CD4-positive, CD25-positive, alpha-beta regulatory T cell (primary cell): ENCODE results near the gene PBX1. TPM values are rescaled to one million over a fixed set of nuclear protein-coding genes. Genes with fewer than 3 reads are reported as not detected.

Experiments
- ATAC-seq, 2 donors: fragments of 150-1000 bp; cut with Tn5 transposase; one replicate each; pipeline ENCODE4 v1.10.0; 2021; ENCODE audit warnings: low read depth in 2 of 2, moderate number of reproducible peaks in 2 of 2, moderate library complexity in 1 of 2
- DNase-seq, 3 donors: peaks; one replicate each; pipeline versions ENCODE4 v3.0.0 to v3.0.0-alpha.2; 2012 to 2022; ENCODE audit warnings: mixed read lengths in 1 of 3
- H3K27ac ChIP-seq: one replicate; pipeline ENCODE4 v1.7.0; 2013; ENCODE audit warnings: mild to moderate bottlenecking, low read length; ENCODE audit not compliant: insufficient read depth, poor library complexity, severe bottlenecking
- H3K27me3 ChIP-seq: one replicate; pipeline ENCODE4 v1.7.0; 2013; ENCODE audit warnings: low read length; ENCODE audit not compliant: control insufficient read depth, insufficient read depth
- H3K36me3 ChIP-seq: one replicate; pipeline ENCODE4 v1.7.0; 2013; ENCODE audit warnings: mild to moderate bottlenecking, low read length, moderate library complexity; ENCODE audit not compliant: control insufficient read depth, insufficient read depth
- H3K4me1 ChIP-seq: 2 replicates; pipeline ENCODE4 v1.7.0; 2013; ENCODE audit warnings: mild to moderate bottlenecking, low read length; ENCODE audit not compliant: insufficient read depth, control insufficient read depth, poor library complexity, severe bottlenecking
- H3K4me3 ChIP-seq: one replicate; pipeline ENCODE4 v1.7.0; 2013; ENCODE audit warnings: low read depth, mild to moderate bottlenecking, low read length, moderate library complexity
- H3K9me3 ChIP-seq, 2 experiments: 1 replicate in 1 of 2; 2 replicates in 1 of 2; pipeline ENCODE4 v1.7.0; 2013; ENCODE audit warnings: low read length in 2 of 2, mild to moderate bottlenecking in 1 of 2, moderate library complexity in 1 of 2; ENCODE audit not compliant: control insufficient read depth in 2 of 2
- H3K27ac Mint-ChIP-seq, 3 donors: one replicate each; pipeline ENCODE4 v1.8.0; 2020 to 2022; ENCODE audit warnings: mild to moderate bottlenecking in 3 of 3, mixed read lengths in 3 of 3, moderate library complexity in 2 of 3
- H3K27me3 Mint-ChIP-seq: one replicate; pipeline ENCODE4 v1.8.0; 2022; ENCODE audit warnings: mild to moderate bottlenecking, mixed read lengths
- H3K36me3 Mint-ChIP-seq: one replicate; pipeline ENCODE4 v1.8.0; 2020; ENCODE audit warnings: mixed read lengths
- H3K4me1 Mint-ChIP-seq, 4 donors: one replicate each; pipeline ENCODE4 v1.8.0; 2020 to 2022; ENCODE audit warnings: mixed read lengths in 4 of 4, mild to moderate bottlenecking in 1 of 4
- H3K4me3 Mint-ChIP-seq, 4 donors: one replicate each; pipeline ENCODE4 v1.8.0; 2020 to 2022; ENCODE audit warnings: mild to moderate bottlenecking in 4 of 4, mixed read lengths in 4 of 4, moderate library complexity in 3 of 4
- H3K9me3 Mint-ChIP-seq, 7 donors: one replicate each; pipeline ENCODE4 v1.8.0; 2020 to 2022; ENCODE audit warnings: mixed read lengths in 7 of 7, mild to moderate bottlenecking in 3 of 7, moderate library complexity in 2 of 7
- polyA plus RNA-seq, 4 donors: library from polyadenylated mRNA; unstranded; fragments of 300-500 nt; fragmentation: Illumina TruSeq; gene quantifications; one replicate each; pipeline ENCODE4 v1.2.3, GENCODE V29; 2021
- total RNA-seq: library from RNA; stranded (reverse); gene quantifications from one replicate; pipeline ENCODE4 v1.2.3, GENCODE V29; 2022

Gene PBX1
- total and polyA plus RNA-seq, 5 donors from 2014 or later: 0.03 to 1.7 (median 0.10) TPM; not detected in 2

GRCh38 chr1:164802529-164803282 is 243.7 kb downstream of the PBX1 start:
- no peaks in the 10 kb centered on the region for H3K27me3 ChIP-seq
- no peaks in the 10 kb centered on the region for H3K4me1 Mint-ChIP-seq
- no peaks in the 10 kb centered on the region for H3K9me3 ChIP-seq
- no peak overlapping the region for H3K4me3 ChIP-seq
- peaks cover 0 to 4% (median 0%) of the 10 kb centered on the region in 7 donors for H3K9me3 Mint-ChIP-seq
- no peaks in the 10 kb centered on the region for H3K36me3 Mint-ChIP-seq
- no peaks in the 10 kb centered on the region for H3K27me3 Mint-ChIP-seq
- no peak overlapping the region for H3K27ac ChIP-seq
- H3K4me3 Mint-ChIP-seq: no peak overlapping the region
- ATAC-seq (no peak), DNase-seq (no peak)
- no peaks in the 10 kb centered on the region for H3K4me1 ChIP-seq
- no peak overlapping the region for H3K27ac Mint-ChIP-seq
- H3K36me3 ChIP-seq: no peaks in the 10 kb centered on the region

- H3K27ac Mint-ChIP-seq: peak overlapping the region in 1 of 3 donors; percentile 3
Observed at GRCh38 chr1:164803366-164803765, 244.4 kb downstream of the PBX1 start.

GRCh38 chr1:164804366-164804765 is 245.4 kb downstream of the PBX1 start:
- Histone ChIP-seq H3K27ac (no peak overlapping the region), H3K9me3 (no peaks in the 10 kb centered on the region), H3K4me1 (no peaks in the 10 kb centered on the region), H3K36me3 (no peaks in the 10 kb centered on the region), H3K27me3 (no peaks in the 10 kb centered on the region), H3K4me3 (no peak overlapping the region)
- Mint-ChIP-seq H3K36me3 (no peaks in the 10 kb centered on the region), H3K27me3 (no peaks in the 10 kb centered on the region), H3K9me3 (peaks cover 0 to 4% (median 0%) of the 10 kb centered on the region in 7 donors), H3K4me3 (no peak overlapping the region), H3K4me1 (no peaks in the 10 kb centered on the region), H3K27ac (no peak overlapping the region)
- no peak for DNase-seq
- no peak for ATAC-seq

More at GRCh38 chr1:164803366-164803765, 244.4 kb downstream of the PBX1 start:
- H3K4me1 Mint-ChIP-seq: no peaks in the 10 kb centered on the region
- DNase-seq (no peak), ATAC-seq (no peak)
- no peak overlapping the region for H3K27ac ChIP-seq
- no peak overlapping the region for H3K4me3 ChIP-seq
- no peaks in the 10 kb centered on the region for H3K36me3 Mint-ChIP-seq
- H3K4me1 ChIP-seq: no peaks in the 10 kb centered on the region
- H3K36me3 ChIP-seq: no peaks in the 10 kb centered on the region
- no peaks in the 10 kb centered on the region for H3K27me3 Mint-ChIP-seq
- no peak overlapping the region for H3K4me3 Mint-ChIP-seq
- H3K27me3 ChIP-seq: no peaks in the 10 kb centered on the region
- peaks cover 0 to 4% (median 0%) of the 10 kb centered on the region in 7 donors for H3K9me3 Mint-ChIP-seq
- H3K9me3 ChIP-seq: no peaks in the 10 kb centered on the region

GRCh38 chr1:164805399-164805798 is 246.4 kb downstream of the PBX1 start:
- H3K36me3 ChIP-seq: no peaks in the 10 kb centered on the region
- H3K36me3 Mint-ChIP-seq: no peaks in the 10 kb centered on the region
- H3K4me1 Mint-ChIP-seq: no peaks in the 10 kb centered on the region
- H3K27me3 Mint-ChIP-seq: peaks cover 6% of the 10 kb centered on the region
- no peak overlapping the region for H3K27ac ChIP-seq
- peaks cover 0 to 4% (median 0%) of the 10 kb centered on the region in 7 donors for H3K9me3 Mint-ChIP-seq
- ATAC-seq (no peak), DNase-seq (no peak)
- no peaks in the 10 kb centered on the region for H3K4me1 ChIP-seq
- H3K4me3 Mint-ChIP-seq: no peak overlapping the region
- no peaks in the 10 kb centered on the region for H3K27me3 ChIP-seq
- H3K4me3 ChIP-seq: no peak overlapping the region
- H3K9me3 ChIP-seq: no peaks in the 10 kb centered on the region
- H3K27ac Mint-ChIP-seq: no peak overlapping the region

GRCh38 chr1:164806531-164806930 is 247.5 kb downstream of the PBX1 start:
- Mint-ChIP-seq H3K4me1 (no peaks in the 10 kb centered on the region), H3K9me3 (peaks cover 0 to 4% (median 0%) of the 10 kb centered on the region in 7 donors), H3K36me3 (no peaks in the 10 kb centered on the region), H3K27me3 (peaks cover 7% of the 10 kb centered on the region), H3K4me3 (no peak overlapping the region), H3K27ac (no peak overlapping the region)
- H3K4me1 ChIP-seq: no peaks in the 10 kb centered on the region
- no peaks in the 10 kb centered on the region for H3K9me3 ChIP-seq
- DNase-seq (no peak), ATAC-seq (no peak)
- no peaks in the 10 kb centered on the region for H3K36me3 ChIP-seq
- H3K27ac ChIP-seq: no peak overlapping the region
- no peaks in the 10 kb centered on the region for H3K27me3 ChIP-seq
- H3K4me3 ChIP-seq: no peak overlapping the region

GRCh38 chr1:164813776-164814175 is 254.8 kb downstream of the PBX1 start:
- ATAC-seq (no peak), DNase-seq (no peak)
- Mint-ChIP-seq H3K27ac (no peak overlapping the region), H3K27me3 (peaks cover 7% of the 10 kb centered on the region), H3K4me3 (no peak overlapping the region), H3K36me3 (no peaks in the 10 kb centered on the region), H3K4me1 (no peaks in the 10 kb centered on the region), H3K9me3 (peaks cover 0 to 2% (median 0%) of the 10 kb centered on the region in 7 donors)
- Histone ChIP-seq H3K36me3 (no peaks in the 10 kb centered on the region), H3K4me1 (no peaks in the 10 kb centered on the region), H3K4me3 (no peak overlapping the region), H3K9me3 (no peaks in the 10 kb centered on the region), H3K27me3 (no peaks in the 10 kb centered on the region), H3K27ac (no peak overlapping the region)

GRCh38 chr1:164821648-164822047 is 262.7 kb downstream of the PBX1 start:
- Histone ChIP-seq H3K27me3 (no peaks in the 10 kb centered on the region), H3K27ac (no peak overlapping the region), H3K4me1 (no peaks in the 10 kb centered on the region), H3K9me3 (no peaks in the 10 kb centered on the region), H3K36me3 (no peaks in the 10 kb centered on the region), H3K4me3 (no peak overlapping the region)
- DNase-seq: no peak
- no peak overlapping the region for H3K4me3 Mint-ChIP-seq
- H3K9me3 Mint-ChIP-seq: peaks cover 0 to 6% (median 1%) of the 10 kb centered on the region in 7 donors
- H3K4me1 Mint-ChIP-seq: no peaks in the 10 kb centered on the region
- no peaks in the 10 kb centered on the region for H3K27me3 Mint-ChIP-seq
- no peak overlapping the region for H3K27ac Mint-ChIP-seq
- no peaks in the 10 kb centered on the region for H3K36me3 Mint-ChIP-seq
- ATAC-seq: no peak
